ENCODE measurements around the gene JAML. TPM values are rescaled to one million over a fixed set of nuclear protein-coding genes. Genes with fewer than 3 reads are reported as not detected.

Gene JAML
- total and polyA plus RNA-seq, 2 of the 8 experiments (the other 6 are each of a cell fraction or from before 2014, with no cell fraction given), result 0.12 to 0.58 TPM

GRCh38 chr11:118198370-118198769, 26.4 kb downstream of the JAML start (continued):
- TF ChIP-seq RAD21 (IDR thresholded peaks at IDR 0.05 in 1 of 2, conservative IDR thresholded peaks at IDR 0.05 in 1 of 2; ENCODE audit: low read depth in 2 of 2, low read length in 2 of 2) (peak; percentile 90 to 93), TEAD4 (IDR thresholded peaks at IDR 0.05; ENCODE audit: low read depth, low read length) (0 out of 2 replicates have a peak, but pooled peaks have one; percentile 4), SIN3A (conservative IDR thresholded peaks at IDR 0.05 in 1 of 2, IDR thresholded peaks at IDR 0.05 in 1 of 2; ENCODE audit: low read depth in 1 of 2, low read length in 2 of 2) (no peak), SP2 (IDR thresholded peaks at IDR 0.05; ENCODE audit: low read length) (no peak), MAFK (IDR thresholded peaks at IDR 0.05; ENCODE audit: low read depth, low read length) (no peak), POLR2A (IDR thresholded peaks at IDR 0.05; ENCODE audit: control extremely low read depth in 1 of 2, low read depth in 2 of 2, low read length in 2 of 2) (no peak), MAX (IDR thresholded peaks at IDR 0.05) (no peak), HDAC6 (IDR thresholded peaks at IDR 0.05; ENCODE audit: low read depth, low read length) (no peak), TAF1 (IDR thresholded peaks at IDR 0.05; ENCODE audit: low read depth, low read length) (no peak), HDAC2 (IDR thresholded peaks at IDR 0.05; ENCODE audit: borderline replicate concordance in 1 of 2, low read depth in 2 of 2, low read length in 2 of 2) (no peak), EZH2 (IDR thresholded peaks at IDR 0.05; ENCODE audit: low read depth, low read length, severe bottlenecking) (no peak), POLR2AphosphoS5 (IDR thresholded peaks at IDR 0.05; ENCODE audit: low read depth, low read length) (no peak), KDM4A (IDR thresholded peaks at IDR 0.05; ENCODE audit: low read depth, low read length, severe bottlenecking) (no peak), SP4 (IDR thresholded peaks at IDR 0.05; ENCODE audit: low read length) (no peak), SP1 (IDR thresholded peaks at IDR 0.05; ENCODE audit: low read depth, low read length) (no peak)

Measured in H1 (cell line).